HG03354 (cell line): ENCODE results near the gene RNASEH2B.

Source experiments
- ATAC-seq: cut with Tn5 transposase; IDR thresholded peaks from one replicate; pipeline ENCODE4 v1.9.1; 2021; ENCODE audit warnings: mild to moderate bottlenecking; ENCODE audit not compliant: unreplicated experiment, poor library complexity, severe bottlenecking

The RNASEH2B gene

DNA sequence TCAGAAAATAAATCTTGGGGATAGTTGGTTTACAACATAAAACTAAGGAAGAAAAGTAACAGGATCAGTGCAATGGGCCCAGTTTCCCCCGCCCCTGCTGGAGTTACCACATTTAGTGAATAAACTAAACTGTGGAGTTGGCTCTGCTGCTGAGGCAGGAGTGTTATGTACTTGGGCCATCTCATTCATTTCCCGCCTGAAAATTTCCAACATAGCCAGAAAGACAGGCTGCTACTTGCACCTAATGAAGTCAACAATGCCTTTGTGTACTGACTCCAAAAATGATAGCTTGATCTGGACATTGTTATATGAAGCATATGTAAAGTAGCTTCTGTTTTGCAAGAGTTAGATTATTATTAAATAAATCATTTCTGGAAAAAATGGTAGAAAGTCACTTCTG is 7.9 kb upstream of the RNASEH2B start:
- no peak for ATAC-seq

- no peak for ATAC-seq
These were observed 4.3 kb upstream of the RNASEH2B start for GRCh38 chr13:50905256-50905655.

DNA sequence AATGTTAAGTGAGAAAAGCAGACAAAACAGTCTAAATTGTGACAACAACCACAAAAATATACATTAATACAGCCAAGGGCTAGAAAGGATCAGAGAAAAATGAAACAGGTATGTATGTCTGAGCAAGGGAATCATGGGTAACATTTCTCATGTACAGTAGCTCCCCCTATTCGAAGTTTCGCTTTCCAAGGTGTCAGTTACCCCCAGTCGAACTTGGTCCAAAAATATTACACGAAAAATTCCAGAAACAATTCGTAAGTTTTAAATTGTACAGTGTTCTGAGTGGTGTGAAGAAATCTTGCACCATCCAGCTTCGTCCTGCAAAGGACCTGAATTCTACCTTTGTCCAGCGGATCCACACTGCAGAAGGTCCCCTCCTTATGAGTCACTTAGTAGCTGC is 1.8 kb upstream of the RNASEH2B start:
- ATAC-seq, result no peak

- ATAC-seq, result no peak
These were observed 1.2 kb upstream of the RNASEH2B start for GRCh38 chr13:50908371-50908770.

GRCh38 chr13:50910485-50910805 is 854 bp downstream of the RNASEH2B start:
- no peak for ATAC-seq

DNA sequence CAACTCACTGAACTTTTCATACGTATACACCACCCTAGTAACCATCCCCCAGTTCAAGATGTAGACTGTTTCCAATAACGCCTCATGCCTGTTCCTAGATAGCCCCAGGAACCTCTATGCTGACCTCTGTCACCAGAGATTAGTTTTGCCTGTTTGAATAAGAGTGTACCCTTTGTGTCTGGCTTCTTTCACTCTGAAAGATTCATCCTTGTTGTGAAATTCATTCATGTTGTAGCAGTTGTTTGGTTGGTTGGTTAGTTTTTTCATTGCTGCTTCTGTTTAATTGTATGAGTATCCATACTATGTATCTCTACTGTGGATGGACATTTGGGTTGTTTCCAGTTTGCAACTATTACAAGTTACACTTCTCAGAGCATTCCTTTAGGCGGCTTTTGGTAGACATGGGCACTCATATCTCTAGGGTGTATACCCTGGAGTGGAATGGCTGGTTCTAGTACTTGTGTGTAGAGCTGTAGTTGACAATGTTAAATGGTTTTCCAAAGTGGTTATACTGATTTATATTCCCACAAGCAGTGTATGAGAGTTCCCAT is 1.6 kb downstream of the RNASEH2B start:
- no peak for ATAC-seq

DNA sequence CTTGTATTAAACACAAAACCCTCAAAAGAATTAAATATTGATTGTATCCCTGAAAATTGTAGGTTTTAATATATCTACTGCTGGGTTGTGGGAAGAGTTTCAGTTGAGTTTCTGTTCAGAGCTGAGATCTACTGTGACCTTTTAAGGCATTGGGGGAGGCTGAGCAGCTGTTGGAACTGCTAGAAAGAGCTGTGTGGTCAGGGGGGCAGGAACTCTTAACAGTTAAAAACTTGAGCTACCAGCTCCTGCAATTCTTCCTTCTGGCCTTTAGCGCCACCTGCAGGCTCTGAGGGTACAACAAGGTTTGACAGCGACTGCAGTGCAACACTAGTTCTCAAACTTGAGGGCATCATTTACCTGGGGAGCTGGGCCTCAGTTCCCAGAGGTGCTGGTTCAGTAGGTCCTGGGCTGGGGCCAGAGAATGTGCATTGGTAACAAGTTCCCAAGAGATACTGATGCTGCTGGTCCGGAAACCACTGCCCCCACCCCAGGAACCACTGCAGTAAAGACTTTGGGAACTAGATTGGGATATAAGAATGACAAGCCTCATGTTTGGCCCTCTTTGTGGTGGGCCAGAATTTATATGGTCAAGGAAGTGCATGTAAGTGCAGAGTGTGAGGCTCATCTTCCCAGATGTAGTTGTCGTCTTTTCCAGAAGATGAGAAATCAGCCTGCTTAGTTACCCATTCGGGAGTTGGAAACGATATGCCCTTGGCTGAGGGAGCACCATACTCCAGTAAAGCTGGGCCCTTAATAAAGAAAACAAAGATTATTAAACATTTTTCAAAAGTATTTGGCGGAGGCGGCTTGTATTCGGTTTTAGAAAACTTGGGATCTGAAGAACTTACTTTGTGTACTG is 2.6 kb downstream of the RNASEH2B start:
- peak; percentile 61 for ATAC-seq

- no peak for ATAC-seq
These were observed 3.3 kb downstream of the RNASEH2B start for GRCh38 chr13:50912851-50913250.

DNA sequence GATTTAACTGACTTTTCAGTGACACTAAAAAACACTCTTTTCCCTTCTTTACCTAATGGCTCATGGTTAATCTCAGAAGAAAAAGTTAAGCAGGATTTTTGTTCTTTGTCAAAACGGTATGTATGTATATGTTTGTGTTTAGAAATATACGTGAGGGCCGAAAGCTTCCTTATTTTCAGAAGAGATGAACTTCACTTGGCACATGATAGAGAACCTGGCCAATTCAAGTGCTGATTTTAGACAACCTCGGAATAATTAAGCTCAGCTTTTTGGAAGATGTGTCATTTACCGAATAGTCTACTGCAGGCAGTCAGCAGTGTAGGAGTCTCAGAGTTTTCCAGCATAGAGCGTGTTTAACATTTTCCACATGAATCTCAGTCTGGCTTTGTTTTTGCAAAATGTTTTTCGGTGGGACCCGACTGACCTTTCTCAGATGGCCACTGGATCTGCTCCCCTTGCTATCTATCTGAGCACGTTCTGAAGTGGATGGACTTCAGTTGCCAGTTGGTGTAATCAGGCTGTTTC is 4.6 kb downstream of the RNASEH2B start:
- ATAC-seq, result no peak

- ATAC-seq, result no peak
These were observed 5.3 kb downstream of the RNASEH2B start for GRCh38 chr13:50914848-50915247.

DNA sequence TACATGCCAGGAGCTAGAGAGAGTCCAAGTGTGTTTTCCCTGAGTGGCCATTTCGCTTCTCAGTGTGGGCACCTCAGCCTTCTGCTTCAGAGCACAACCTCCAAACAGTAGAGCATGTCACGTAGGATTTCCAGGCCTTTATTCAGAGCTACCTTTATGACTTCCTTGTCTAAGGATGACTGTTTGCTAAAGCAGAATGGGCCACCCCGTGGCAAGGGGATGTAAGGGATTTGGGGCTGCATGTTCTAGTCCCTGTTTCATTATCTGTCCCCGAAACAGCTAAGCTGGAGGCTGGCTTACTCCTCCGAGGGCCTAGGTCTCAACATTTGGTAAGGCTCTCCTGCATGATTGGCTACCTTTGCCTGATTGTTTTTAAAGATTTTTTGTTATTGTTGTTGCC is 6.0 kb downstream of the RNASEH2B start:
- ATAC-seq, result no peak

GRCh38 chr13:50916701-50917184 is 7.2 kb downstream of the RNASEH2B start:
- no peak for ATAC-seq

GRCh38 chr13:50917572-50917971 is 8.0 kb downstream of the RNASEH2B start:
- ATAC-seq, result no peak

DNA sequence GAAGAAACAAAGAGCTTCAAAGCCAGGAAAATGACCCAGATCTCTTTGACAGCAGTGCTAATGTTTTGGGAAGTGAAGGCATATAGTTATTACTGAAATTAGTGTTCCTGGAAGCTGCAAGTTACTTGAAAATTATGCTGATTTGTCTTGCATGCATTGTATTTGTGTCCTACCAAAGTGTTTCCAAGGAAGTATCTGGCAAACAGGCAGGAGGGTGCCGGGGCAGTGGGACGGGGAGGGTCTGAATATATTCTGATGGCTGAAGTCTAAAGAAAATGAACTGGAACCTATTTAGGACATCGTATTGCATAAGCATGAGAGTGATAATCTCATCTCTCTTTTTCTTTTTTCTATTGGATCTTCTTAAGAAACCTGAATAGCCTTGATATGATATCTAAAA is 9.0 kb downstream of the RNASEH2B start:
- no peak for ATAC-seq

DNA sequence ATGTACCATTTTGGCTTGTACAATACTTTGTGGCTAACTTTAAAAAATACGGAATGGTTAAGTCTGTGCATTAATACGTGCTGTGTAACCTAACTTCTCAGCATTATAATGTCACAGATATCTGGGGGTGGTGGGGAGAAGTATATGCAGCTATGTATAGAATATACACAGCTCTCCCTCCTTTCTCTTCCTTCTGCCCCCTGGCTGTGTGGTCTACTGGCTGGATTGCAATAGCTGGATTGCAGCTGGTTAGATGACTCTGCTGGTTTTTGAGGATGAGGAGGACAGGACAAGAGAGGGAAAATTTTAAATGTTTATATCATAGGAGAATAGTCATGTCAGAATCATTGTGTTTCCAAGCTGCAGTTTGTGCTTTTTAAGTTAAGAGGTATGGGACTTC is 9.7 kb downstream of the RNASEH2B start:
- no peak for ATAC-seq

- no peak for ATAC-seq
These were observed 12.1 kb downstream of the RNASEH2B start for GRCh38 chr13:50921706-50922105.

GRCh38 chr13:50923272-50923671 is 13.7 kb downstream of the RNASEH2B start:
- no peak for ATAC-seq

- ATAC-seq, result no peak
These were observed 14.4 kb downstream of the RNASEH2B start for GRCh38 chr13:50924025-50924424.

GRCh38 chr13:50927701-50928100 is 18.1 kb downstream of the RNASEH2B start:
- ATAC-seq, result no peak

- no peak for ATAC-seq
These were observed 18.5 kb downstream of the RNASEH2B start for GRCh38 chr13:50928102-50928501.
